ENCODE measurements around the gene LDHB. TPM values are rescaled to one million over a fixed set of nuclear protein-coding genes. Genes with fewer than 3 reads are reported as not detected.
"Not testable (repeated sequence)": the region's sequence is repeated elsewhere in the genome, so short reads cannot be mapped to it uniquely, and the experiment has no call there.

The LDHB gene
- total RNA-seq, 1 donor from 2014 or later, result 1,973 TPM

DNA sequence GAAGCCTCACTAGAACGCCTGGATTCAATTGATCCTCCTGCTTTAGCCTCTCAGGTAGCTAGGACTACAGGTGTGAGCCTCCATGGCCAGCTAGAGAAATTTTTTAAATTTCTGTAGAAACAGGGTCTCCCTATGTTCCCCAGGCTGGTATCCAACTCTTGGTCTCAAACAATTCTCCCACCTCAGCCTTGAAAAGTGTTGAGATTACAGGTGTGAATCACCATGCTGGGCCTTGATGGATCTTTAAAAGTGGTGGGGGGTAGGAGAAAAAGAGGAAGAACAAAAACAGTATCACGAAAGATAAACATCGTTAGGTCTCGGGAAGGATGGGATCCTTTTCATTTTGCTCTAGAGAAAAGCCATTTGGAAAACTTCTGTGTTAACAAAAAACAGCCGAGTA lies 57.4 kb downstream of the LDHB start:
- no peaks in the 10 kb centered on the region for H3K27me3 ChIP-seq
- Mint-ChIP-seq H3K4me1 (peaks cover 14% of the 10 kb centered on the region), H3K4me3 (no peak overlapping the region), H3K27me3 (ENCODE audit: insufficient read depth, low read depth) (no peaks in the 10 kb centered on the region), H3K9me3 (no peaks in the 10 kb centered on the region), H3K36me3 (no peaks in the 10 kb centered on the region), H3K27ac (no peak overlapping the region)
- peaks cover 6% of the 10 kb centered on the region for H3K4me1 ChIP-seq
- H2AFZ ChIP-seq (replicated peaks), result no peak overlapping the region
- TF ChIP-seq EZH2 (IDR thresholded peaks at IDR 0.05) (no peak), EZH2phosphoT487 (IDR thresholded peaks at IDR 0.05) (no peak)
- TF ChIP-seq, protein P1, sequence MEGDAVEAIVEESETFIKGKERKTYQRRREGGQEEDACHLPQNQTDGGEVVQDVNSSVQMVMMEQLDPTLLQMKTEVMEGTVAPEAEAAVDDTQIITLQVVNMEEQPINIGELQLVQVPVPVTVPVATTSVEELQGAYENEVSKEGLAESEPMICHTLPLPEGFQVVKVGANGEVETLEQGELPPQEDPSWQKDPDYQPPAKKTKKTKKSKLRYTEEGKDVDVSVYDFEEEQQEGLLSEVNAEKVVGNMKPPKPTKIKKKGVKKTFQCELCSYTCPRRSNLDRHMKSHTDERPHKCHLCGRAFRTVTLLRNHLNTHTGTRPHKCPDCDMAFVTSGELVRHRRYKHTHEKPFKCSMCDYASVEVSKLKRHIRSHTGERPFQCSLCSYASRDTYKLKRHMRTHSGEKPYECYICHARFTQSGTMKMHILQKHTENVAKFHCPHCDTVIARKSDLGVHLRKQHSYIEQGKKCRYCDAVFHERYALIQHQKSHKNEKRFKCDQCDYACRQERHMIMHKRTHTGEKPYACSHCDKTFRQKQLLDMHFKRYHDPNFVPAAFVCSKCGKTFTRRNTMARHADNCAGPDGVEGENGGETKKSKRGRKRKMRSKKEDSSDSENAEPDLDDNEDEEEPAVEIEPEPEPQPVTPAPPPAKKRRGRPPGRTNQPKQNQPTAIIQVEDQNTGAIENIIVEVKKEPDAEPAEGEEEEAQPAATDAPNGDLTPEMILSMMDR (IDR thresholded peaks at IDR 0.05), result no peak
- no peak for DNase-seq (ENCODE audit: low spot score)
- no peaks in the 10 kb centered on the region for H3F3A ChIP-seq (ENCODE audit: low read depth)
- no peak overlapping the region for H3K4me3 ChIP-seq
- H3K4me2 ChIP-seq, result no peak overlapping the region
- H3K9ac ChIP-seq, result no peak overlapping the region
- H4K20me1 ChIP-seq (ENCODE audit: low read depth), result no peaks in the 10 kb centered on the region
- H3K9me3 ChIP-seq (ENCODE audit: low read depth), result no peaks in the 10 kb centered on the region
- H3K79me2 ChIP-seq (ENCODE audit: low read depth), result no peaks in the 10 kb centered on the region
- H3K36me3 ChIP-seq, result no peaks in the 10 kb centered on the region
- H3K27ac ChIP-seq, result no peak overlapping the region

DNA sequence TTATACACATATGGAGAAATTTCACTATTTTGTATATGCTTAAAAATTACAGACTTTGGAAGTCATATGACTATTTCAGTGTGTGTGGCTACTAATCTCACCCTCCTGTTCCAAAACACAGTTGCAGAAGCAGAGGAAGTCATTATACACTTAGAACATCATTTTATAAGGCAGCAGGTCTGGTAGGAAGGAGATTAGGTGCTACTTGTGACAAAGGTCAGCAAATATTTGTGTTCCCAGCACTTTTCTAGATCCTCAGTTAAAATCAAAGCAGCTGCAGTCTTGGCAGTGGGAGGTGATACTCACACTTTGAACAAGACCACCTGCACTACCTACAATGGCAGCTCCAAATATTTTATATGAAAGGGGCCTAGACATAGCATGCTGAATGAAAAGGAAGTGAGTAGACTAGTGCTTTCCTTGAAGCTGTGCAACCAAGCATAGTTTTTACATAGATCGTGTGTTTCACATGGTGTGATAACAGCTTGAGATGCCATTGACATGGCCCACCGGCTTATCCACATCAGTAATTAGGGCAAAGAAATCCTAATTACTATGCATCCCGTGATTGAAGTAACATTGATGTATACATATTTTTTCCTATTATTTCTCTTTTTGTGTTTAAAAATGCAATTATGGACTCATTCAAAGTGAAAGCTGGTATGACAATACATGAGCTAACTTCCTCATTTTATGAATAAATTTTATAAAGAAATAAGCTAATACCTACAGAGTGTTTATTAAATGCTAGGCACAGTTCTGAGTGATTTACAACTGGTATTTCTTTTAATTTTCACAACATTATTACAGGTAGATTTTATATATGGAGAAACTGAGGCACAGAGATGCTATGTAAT lies 58.3 kb downstream of the LDHB start:
- no peak overlapping the region for H3K4me3 Mint-ChIP-seq
- H3K9me3 Mint-ChIP-seq, result peaks cover 2% of the 10 kb centered on the region
- TF ChIP-seq, protein P1 (IDR thresholded peaks at IDR 0.05), result no peak
- TF ChIP-seq EZH2 (IDR thresholded peaks at IDR 0.05), result no peak
- no peak for TF ChIP-seq EZH2phosphoT487 (IDR thresholded peaks at IDR 0.05)
- Histone ChIP-seq H3K4me2 (no peak overlapping the region), H3K9me3 (ENCODE audit: low read depth) (no peaks in the 10 kb centered on the region), H3K9ac (no peak overlapping the region), H3K4me3 (no peak overlapping the region), H3K27me3 (no peaks in the 10 kb centered on the region), H3K79me2 (ENCODE audit: low read depth) (no peaks in the 10 kb centered on the region), H2AFZ (replicated peaks) (no peak overlapping the region), H3F3A (ENCODE audit: low read depth) (no peaks in the 10 kb centered on the region), H4K20me1 (ENCODE audit: low read depth) (no peaks in the 10 kb centered on the region), H3K36me3 (no peaks in the 10 kb centered on the region), H3K4me1 (no peaks in the 10 kb centered on the region), H3K27ac (no peak overlapping the region)
- no peak for DNase-seq (ENCODE audit: low spot score)
- no peaks in the 10 kb centered on the region for H3K36me3 Mint-ChIP-seq
- peaks cover 13% of the 10 kb centered on the region for H3K4me1 Mint-ChIP-seq
- no peak overlapping the region for H3K27ac Mint-ChIP-seq
- no peaks in the 10 kb centered on the region for H3K27me3 Mint-ChIP-seq (ENCODE audit: insufficient read depth, low read depth)

DNA sequence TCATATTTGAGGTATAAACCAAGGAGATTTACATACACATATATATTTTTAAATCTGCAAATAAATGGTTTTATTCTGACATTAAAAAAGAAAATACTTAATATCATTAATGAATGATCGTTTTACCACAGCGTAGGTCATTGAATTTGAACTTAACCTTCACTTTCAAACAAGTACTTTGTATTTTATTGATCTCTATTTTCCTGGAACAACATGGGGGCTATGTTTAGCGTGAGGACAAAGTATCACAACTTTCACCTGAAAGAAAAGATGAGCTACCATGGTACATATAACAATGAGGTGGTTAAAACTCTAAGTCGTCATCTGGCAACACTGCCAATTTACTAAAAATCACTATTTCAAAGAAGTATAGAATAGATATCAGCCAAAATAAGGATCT lies 59.0 kb downstream of the LDHB start:
- no peaks in the 10 kb centered on the region for H3K9me3 ChIP-seq (ENCODE audit: low read depth)
- no peaks in the 10 kb centered on the region for H3K4me1 ChIP-seq
- no peak overlapping the region for H3K4me3 ChIP-seq
- H2AFZ ChIP-seq (replicated peaks), result no peak overlapping the region
- Mint-ChIP-seq H3K36me3 (no peaks in the 10 kb centered on the region), H3K27ac (no peak overlapping the region), H3K4me1 (peaks cover 10% of the 10 kb centered on the region), H3K27me3 (ENCODE audit: insufficient read depth, low read depth) (no peaks in the 10 kb centered on the region), H3K4me3 (no peak overlapping the region), H3K9me3 (peaks cover 2% of the 10 kb centered on the region)
- no peak for DNase-seq (ENCODE audit: low spot score)
- H3F3A ChIP-seq (ENCODE audit: low read depth), result no peaks in the 10 kb centered on the region
- no peak overlapping the region for H3K9ac ChIP-seq
- H3K36me3 ChIP-seq, result no peaks in the 10 kb centered on the region
- H3K79me2 ChIP-seq (ENCODE audit: low read depth), result no peaks in the 10 kb centered on the region
- H3K4me2 ChIP-seq, result no peak overlapping the region
- TF ChIP-seq EZH2phosphoT487 (IDR thresholded peaks at IDR 0.05) (no peak), EZH2 (IDR thresholded peaks at IDR 0.05) (no peak)
- TF ChIP-seq, protein P1 (IDR thresholded peaks at IDR 0.05), result no peak
- no peaks in the 10 kb centered on the region for H4K20me1 ChIP-seq (ENCODE audit: low read depth)
- H3K27me3 ChIP-seq, result no peaks in the 10 kb centered on the region
- H3K27ac ChIP-seq, result no peak overlapping the region

DNA sequence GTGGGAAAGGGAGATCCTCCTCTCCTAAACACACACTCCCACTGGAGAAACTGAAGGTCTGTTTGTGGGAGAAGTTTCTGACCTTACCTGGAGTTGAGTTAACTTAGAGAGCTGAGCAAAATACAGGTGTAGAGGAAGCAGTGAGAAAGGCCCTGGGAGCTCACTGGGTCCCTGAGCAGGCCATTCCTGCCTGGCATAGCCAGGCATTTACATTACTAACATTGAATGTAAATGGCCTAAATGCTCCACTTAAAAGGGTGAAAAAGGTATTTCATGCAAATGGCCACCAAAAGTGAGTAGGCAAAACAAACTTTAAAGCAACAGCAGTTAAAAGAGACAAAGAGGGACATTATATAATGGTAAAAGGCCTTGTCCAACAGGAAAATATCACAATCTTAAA lies 62.3 kb downstream of the LDHB start:
- not testable (repeated sequence) for H3K27me3 Mint-ChIP-seq (ENCODE audit: insufficient read depth, low read depth); H3F3A ChIP-seq (ENCODE audit: low read depth); H2AFZ ChIP-seq (replicated peaks); H3K4me1 ChIP-seq; H3K36me3 ChIP-seq; H3K27ac ChIP-seq; H3K4me3 Mint-ChIP-seq; H3K9ac ChIP-seq; H3K4me2 ChIP-seq; H4K20me1 ChIP-seq (ENCODE audit: low read depth); H3K9me3 ChIP-seq (ENCODE audit: low read depth); H3K27me3 ChIP-seq; H3K4me3 ChIP-seq; H3K79me2 ChIP-seq (ENCODE audit: low read depth); H3K4me1 Mint-ChIP-seq; H3K36me3 Mint-ChIP-seq; H3K27ac Mint-ChIP-seq; DNase-seq (ENCODE audit: low spot score)
- H3K9me3 Mint-ChIP-seq, result peaks cover 13% of the 10 kb centered on the region

Measured in neural progenitor cell (in vitro differentiated cells).